Jurkat, Clone E6-1 (cell line): Measurements from ENCODE around the gene SAMD14.

ENCODE experiments used
- DNase-seq: peaks from one replicate; pipeline ENCODE4 v3.0.0-alpha.2; 2011; ENCODE audit warnings: low read depth, low spot score
- H3K4me3 ChIP-seq: 2 replicates; pipeline ENCODE4 v1.5.1; 2011; ENCODE audit warnings: mild to moderate bottlenecking, low read length, control low read depth, moderate library complexity

SAMD14 gene

DNA sequence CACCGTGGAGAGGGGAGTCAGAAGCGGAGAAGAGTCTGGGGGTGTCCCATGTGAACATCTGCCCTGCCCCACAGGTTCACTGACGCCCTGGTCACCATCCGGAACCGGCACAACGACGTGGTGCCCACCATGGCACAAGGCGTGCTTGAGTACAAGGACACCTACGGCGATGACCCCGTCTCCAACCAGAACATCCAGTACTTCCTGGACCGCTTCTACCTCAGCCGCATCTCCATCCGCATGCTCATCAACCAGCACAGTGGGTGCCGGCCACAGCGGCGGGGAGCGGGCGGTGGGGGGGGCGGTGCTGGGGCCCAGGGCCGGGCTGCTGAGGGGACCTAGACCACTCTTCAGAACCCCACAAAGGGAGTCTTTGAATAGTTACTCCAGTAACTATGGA lies 24.1 kb downstream of the SAMD14 start:
- no peak overlapping the region for H3K4me3 ChIP-seq
- DNase-seq: no peak

- DNase-seq: no peak
- H3K4me3 ChIP-seq: no peak overlapping the region
Measured at GRCh38 chr17:50103941-50104340, 26.0 kb downstream of the SAMD14 start.

DNA sequence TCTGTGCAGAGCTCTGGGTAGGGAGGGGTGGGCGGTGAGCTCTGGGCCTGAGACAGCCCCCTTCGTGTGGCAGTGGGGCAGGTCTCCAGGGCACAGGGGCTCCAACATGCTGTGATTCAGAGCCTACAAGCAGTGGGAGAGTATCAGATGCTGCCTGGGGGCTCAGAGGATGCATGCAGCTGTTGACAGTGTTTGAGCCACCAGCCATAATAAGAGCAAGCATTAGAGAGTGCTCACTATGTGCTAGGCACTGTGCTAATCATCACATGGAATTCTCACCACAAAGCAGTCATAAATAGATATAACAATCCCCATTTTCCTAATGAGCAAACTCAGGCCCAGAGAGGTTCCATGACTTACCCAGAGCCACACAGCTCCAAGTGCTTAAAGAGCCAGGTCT lies 26.7 kb downstream of the SAMD14 start:
- H3K4me3 ChIP-seq: no peak overlapping the region

GRCh38 chr17:50102164-50102991 lies 27.6 kb downstream of the SAMD14 start:
- H3K4me3 ChIP-seq: no peak overlapping the region
- no peak for DNase-seq

More for the DNA sequence above, 26.7 kb downstream of the SAMD14 start:
- no peak for DNase-seq

GRCh38 chr17:50101346-50102163 lies 28.4 kb downstream of the SAMD14 start:
- H3K4me3 ChIP-seq: no peak overlapping the region
- DNase-seq: no peak

GRCh38 chr17:50100921-50101345 lies 29.0 kb downstream of the SAMD14 start:
- no peak overlapping the region for H3K4me3 ChIP-seq
- DNase-seq: no peak

- no peak for DNase-seq
- H3K4me3 ChIP-seq: no peak overlapping the region
Measured at GRCh38 chr17:50100480-50100883, 29.5 kb downstream of the SAMD14 start.

DNA sequence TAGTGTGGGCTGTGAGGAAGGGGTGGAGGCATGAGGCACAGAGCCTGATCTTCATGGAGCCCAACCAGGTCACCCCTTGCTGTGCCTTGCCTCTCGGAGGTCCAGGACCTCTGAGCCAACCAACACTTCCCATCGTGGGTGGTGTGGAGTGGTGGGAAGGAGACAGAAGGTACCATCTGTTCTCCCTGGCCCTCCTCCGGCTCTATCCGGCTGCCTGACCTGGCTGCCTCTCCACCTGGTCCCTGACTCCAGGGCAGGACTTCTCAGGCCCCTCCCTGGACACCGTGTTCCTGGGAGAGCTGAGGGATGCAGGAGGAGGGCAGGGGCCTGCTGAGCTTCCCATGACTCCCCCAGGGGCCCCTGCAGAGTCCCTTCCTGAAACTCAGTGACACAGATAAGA lies 31.0 kb downstream of the SAMD14 start:
- DNase-seq: no peak
- no peak overlapping the region for H3K4me3 ChIP-seq

DNA sequence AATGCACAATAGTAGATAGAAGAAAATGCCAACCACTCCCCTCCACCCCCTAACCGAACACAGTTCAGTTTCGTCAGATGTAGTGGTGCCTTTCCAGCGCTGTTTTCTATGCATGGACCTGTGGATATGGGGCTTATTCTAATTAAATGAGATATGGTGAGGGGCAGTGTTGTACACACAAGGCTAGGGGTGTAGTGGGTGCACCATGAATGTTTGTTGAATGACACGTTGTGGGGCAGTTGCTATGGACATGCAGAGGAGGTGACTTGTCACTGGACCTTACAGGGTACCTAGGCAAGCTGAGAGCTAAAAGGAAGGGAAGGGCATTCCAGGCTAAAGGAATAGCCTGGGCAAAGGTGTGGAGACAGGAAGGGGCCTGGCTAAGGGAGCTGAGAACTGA lies 31.4 kb downstream of the SAMD14 start:
- no peak for DNase-seq
- no peak overlapping the region for H3K4me3 ChIP-seq

GRCh38 chr17:50097926-50098325 lies 32.0 kb downstream of the SAMD14 start:
- H3K4me3 ChIP-seq: no peak overlapping the region
- no peak for DNase-seq

DNA sequence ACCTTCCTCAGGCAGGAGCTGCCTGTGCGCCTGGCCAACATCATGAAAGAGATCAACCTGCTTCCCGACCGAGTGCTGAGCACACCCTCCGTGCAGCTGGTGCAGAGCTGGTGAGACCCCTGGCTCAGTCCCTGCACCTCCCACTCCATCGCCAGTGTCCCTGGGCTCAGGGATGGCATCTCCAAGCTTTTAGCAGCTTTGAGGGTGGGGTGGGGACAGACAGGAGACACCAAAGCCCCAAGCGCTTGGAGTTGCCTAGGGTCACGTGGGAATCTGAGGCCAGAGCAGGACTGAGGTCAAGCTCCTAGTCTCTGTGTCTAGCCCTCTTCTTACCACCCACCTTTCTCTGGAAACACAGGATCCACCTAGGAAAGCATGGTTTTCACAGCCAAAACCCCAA lies 32.5 kb downstream of the SAMD14 start:
- H3K4me3 ChIP-seq: no peak overlapping the region

GRCh38 chr17:50096758-50097157 lies 33.2 kb downstream of the SAMD14 start:
- H3K4me3 ChIP-seq: no peak overlapping the region
- no peak for DNase-seq

More for the DNA sequence above, 32.5 kb downstream of the SAMD14 start:
- DNase-seq: no peak

DNA sequence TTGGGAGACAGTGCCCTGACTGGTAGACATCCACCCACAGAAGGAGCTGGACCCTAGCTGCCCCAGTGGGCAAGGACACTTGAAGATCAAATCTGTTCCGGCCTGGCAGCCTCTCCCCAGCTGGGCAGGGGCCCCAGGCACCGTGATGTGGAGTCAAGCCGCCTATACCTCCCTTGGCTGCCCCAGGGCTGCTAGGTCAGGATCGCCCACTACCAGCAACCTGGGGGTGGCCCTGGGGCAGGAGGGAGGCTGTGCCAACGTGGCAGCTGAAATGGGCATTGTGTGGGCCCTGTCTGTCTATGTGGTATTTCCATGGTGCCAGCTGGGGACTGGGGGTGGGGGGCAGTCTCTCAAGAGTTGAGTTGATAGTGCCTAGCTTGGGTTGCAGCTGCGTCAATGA lies 33.9 kb downstream of the SAMD14 start:
- DNase-seq: no peak
- peak overlapping the region; percentile 84 for H3K4me3 ChIP-seq

DNA sequence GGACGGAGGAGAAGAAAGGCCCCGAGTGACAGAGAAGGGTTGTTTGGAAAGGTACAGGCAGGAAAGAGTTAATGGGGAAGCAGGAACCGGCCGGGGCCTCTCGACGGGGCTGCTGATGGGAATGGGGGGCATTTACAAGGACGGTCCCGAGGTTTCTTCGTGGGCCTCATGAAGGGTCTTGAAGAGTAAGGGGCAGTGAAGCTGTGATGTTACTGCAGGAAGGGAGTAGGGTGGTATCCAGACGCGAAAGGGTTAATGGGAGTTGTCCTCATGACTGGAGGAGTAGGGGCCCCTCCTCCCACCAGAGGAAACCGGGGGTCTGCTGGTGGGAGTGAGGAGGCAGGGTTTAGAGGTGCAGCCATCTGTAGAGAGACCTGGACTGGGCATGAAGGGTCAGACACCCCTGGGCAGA lies 34.3 kb downstream of the SAMD14 start:
- no peak for DNase-seq
- H3K4me3 ChIP-seq: peak overlapping the region; percentile 84

GRCh38 chr17:50094753-50095619 lies 35.0 kb downstream of the SAMD14 start, which contains the start of gene PDK2:
TSS of gene PDK2 (plus strand) at chr17:50095351. CDS start at chr17:50095436, 85 bp downstream.
- H3K4me3 ChIP-seq: peak within 1 kb of the TSS; percentile 84
- DNase-seq: peak; percentile 93

DNA sequence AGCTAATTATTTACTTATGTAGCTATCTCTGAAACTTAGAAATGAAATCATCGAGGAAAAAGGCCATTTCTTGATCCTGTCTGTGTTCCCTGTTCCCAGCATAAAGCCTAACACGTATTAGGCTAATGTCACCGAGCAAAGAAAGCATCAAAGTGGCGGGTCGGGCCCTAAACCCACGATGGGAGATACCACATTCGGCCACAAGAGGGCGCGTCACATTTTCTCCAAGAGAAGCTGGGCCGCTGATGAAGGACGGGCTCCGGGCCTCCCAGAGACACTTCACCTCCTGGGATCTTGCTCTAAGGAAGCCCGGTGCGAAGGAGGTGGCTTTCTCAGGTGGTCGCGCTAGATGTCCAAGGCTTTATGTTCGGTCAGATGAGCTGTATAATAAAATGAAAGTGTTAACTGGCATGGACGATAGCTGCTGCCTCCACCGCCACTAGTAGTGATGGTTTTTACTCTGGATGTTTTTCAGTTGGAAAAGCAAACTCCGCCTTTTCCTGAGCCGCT lies 35.7 kb downstream of the SAMD14 start:
- peak; percentile 81 for DNase-seq
- peak overlapping the region; percentile 84 for H3K4me3 ChIP-seq

- no peak overlapping the region; the same call in 1 of the 2 replicates for H3K4me3 ChIP-seq
- no peak for DNase-seq
Measured at GRCh38 chr17:50093807-50094206, 36.2 kb downstream of the SAMD14 start.

DNA sequence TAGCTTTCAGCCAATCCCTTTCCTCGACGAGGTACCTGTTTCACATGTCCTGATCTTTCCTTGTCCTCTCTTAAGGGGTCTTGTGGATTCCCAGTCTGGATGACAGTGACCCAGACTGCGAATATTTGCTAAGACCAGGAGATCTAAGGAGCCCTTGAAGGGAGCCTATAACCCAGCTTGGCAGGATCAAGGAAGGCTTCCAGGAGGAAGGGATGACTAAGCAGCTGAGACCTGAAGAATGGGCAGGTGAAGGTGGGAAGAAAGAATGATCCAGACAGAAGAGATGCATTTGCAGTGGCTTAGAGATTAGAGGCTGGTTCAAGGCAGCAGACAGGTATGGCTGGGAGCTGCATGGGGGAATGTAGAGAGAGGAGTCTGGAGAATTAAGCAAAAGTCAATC lies 36.7 kb downstream of the SAMD14 start:
- no peak for DNase-seq
- H3K4me3 ChIP-seq: no peak overlapping the region

GRCh38 chr17:50091918-50092285 lies 38.1 kb downstream of the SAMD14 start:
- H3K4me3 ChIP-seq: no peak overlapping the region
- DNase-seq: no peak
